H1 (cell line): Measurements from ENCODE around the gene ARL2BP.

Experiments used
- CEBPB ChIP-seq: IDR thresholded peaks from 2 replicates; pipeline ENCODE4 v1.6.1; 2012; ENCODE audit warnings: low read depth, low read length
- CHD1 ChIP-seq: IDR thresholded peaks from 2 replicates; pipeline ENCODE4 v1.6.1; 2012; ENCODE audit warnings: low read depth, low read length, improper control_type of control experiment
- CHD2 ChIP-seq: IDR thresholded peaks from 2 replicates; pipeline ENCODE4 v1.6.1; 2012; ENCODE audit warnings: low read length, improper control_type of control experiment
- EP300 ChIP-seq, 2 experiments: IDR thresholded peaks; 1 replicate in 1 of 2; 2 replicates in 1 of 2; pipeline ENCODE4 v1.6.1; 2011 to 2012; ENCODE audit warnings: low read depth in 2 of 2, low read length in 2 of 2, mild to moderate bottlenecking in 2 of 2, borderline replicate concordance in 1 of 2, inconsistent platforms in 1 of 2, moderate library complexity in 1 of 2
- EZH2 ChIP-seq: fragments of 200-600 bp; sonication (generic); IDR thresholded peaks from 2 replicates; pipeline ENCODE4 v1.7.1; 2012; ENCODE audit warnings: low read depth, mild to moderate bottlenecking, moderate library complexity, low read length, inconsistent platforms; ENCODE audit not compliant: severe bottlenecking
- GABPA ChIP-seq: IDR thresholded peaks from 2 replicates; pipeline ENCODE4 v1.6.1; 2011; ENCODE audit warnings: mild to moderate bottlenecking, low read length, moderate library complexity, borderline replicate concordance; ENCODE audit not compliant: insufficient read depth
- POLR2A ChIP-seq, 2 experiments: IDR thresholded peaks; 1 replicate in 1 of 2; 2 replicates in 1 of 2; pipeline ENCODE4 v1.6.1; 2011; ENCODE audit warnings: low read depth in 2 of 2, low read length in 2 of 2, mild to moderate bottlenecking in 2 of 2; ENCODE audit errors: control extremely low read depth in 1 of 2
- RNF2 ChIP-seq: fragments of 200-900, 300-1000 bp; sonication (generic); IDR thresholded peaks from 2 replicates; pipeline ENCODE4 v1.7.1; 2016; ENCODE audit warnings: borderline replicate concordance, low read depth, mild to moderate bottlenecking, antibody characterized with exemption, low read length; ENCODE audit not compliant: poor library complexity, severe bottlenecking; ENCODE audit errors: missing control alignments
- SRF ChIP-seq: IDR thresholded peaks from 2 replicates; pipeline ENCODE4 v1.6.1; 2011; ENCODE audit warnings: mild to moderate bottlenecking, low read depth, low read length, moderate library complexity
- SUZ12 ChIP-seq: fragments of 200-600 bp; sonication (generic); IDR thresholded peaks from 2 replicates; pipeline ENCODE4 v1.6.1; 2012; ENCODE audit warnings: mild to moderate bottlenecking, inconsistent platforms, low read length, moderate library complexity, mixed read lengths
- TAF1 ChIP-seq: IDR thresholded peaks from 2 replicates; pipeline ENCODE4 v1.6.1; 2011; ENCODE audit warnings: mild to moderate bottlenecking, low read depth, low read length
- TF ChIP-seq, protein P1 (sequence below), 3 experiments: IDR thresholded peaks; 1 replicate in 2 of 3; 2 replicates in 1 of 3; pipeline versions ENCODE4 v1.5.1 to v1.6.1; 2011; ENCODE audit warnings: low read length in 3 of 3, mild to moderate bottlenecking in 3 of 3, inconsistent platforms in 2 of 3, low read depth in 1 of 3, moderate library complexity in 1 of 3; ENCODE audit not compliant: insufficient read depth in 1 of 3; ENCODE audit errors: control extremely low read depth in 1 of 3
- TF ChIP-seq, protein P2 (sequence below): IDR thresholded peaks from 2 replicates; pipeline ENCODE4 v1.6.1; 2012; ENCODE audit warnings: inconsistent platforms

DNA sequence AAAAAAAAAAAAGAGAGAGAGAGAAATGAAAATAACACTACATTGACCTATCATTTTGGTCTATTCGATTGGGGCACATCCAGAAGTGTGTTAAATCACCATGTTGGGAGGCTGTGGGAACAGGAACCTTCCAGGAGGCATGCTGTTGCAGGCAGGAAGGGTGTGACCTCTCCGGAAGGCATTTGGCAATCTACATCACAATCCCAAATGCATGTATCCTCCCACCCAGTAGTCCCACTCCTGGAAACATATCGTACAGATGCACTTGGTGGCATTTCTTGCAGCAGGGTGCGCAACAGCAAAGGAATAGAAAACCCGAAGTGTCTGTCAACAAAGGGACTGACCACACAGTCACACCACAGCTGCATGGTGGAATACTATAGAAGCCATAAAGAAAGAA, 31.5 kb downstream of the ARL2BP start:
- TF ChIP-seq, protein P1, sequence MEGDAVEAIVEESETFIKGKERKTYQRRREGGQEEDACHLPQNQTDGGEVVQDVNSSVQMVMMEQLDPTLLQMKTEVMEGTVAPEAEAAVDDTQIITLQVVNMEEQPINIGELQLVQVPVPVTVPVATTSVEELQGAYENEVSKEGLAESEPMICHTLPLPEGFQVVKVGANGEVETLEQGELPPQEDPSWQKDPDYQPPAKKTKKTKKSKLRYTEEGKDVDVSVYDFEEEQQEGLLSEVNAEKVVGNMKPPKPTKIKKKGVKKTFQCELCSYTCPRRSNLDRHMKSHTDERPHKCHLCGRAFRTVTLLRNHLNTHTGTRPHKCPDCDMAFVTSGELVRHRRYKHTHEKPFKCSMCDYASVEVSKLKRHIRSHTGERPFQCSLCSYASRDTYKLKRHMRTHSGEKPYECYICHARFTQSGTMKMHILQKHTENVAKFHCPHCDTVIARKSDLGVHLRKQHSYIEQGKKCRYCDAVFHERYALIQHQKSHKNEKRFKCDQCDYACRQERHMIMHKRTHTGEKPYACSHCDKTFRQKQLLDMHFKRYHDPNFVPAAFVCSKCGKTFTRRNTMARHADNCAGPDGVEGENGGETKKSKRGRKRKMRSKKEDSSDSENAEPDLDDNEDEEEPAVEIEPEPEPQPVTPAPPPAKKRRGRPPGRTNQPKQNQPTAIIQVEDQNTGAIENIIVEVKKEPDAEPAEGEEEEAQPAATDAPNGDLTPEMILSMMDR (IDR thresholded peaks at IDR 0.05; ENCODE audit: control extremely low read depth in 1 of 3, insufficient read depth in 1 of 3, low read depth in 1 of 3, low read length in 3 of 3): no peak
- TF ChIP-seq RNF2 (no peak), CHD1 (no peak), SUZ12 (no peak), CEBPB (no peak), CHD2 (no peak), POLR2A (IDR thresholded peaks at IDR 0.05; ENCODE audit: control extremely low read depth in 1 of 2, low read depth in 2 of 2, low read length in 2 of 2) (no peak), EZH2 (no peak), GABPA (no peak), TAF1 (no peak), EP300 (IDR thresholded peaks at IDR 0.05; ENCODE audit: borderline replicate concordance in 1 of 2, low read depth in 2 of 2, low read length in 2 of 2) (no peak), SRF (no peak)
- TF ChIP-seq, protein P2, sequence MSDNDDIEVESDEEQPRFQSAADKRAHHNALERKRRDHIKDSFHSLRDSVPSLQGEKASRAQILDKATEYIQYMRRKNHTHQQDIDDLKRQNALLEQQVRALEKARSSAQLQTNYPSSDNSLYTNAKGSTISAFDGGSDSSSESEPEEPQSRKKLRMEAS: no peak
